Transverse colon (tissue), 4 donors: ENCODE results near the gene TRIM27. TPM values are rescaled to one million over a fixed set of nuclear protein-coding genes. Genes with fewer than 3 reads are reported as not detected.
"Not testable (repeated sequence)": the region's sequence is repeated elsewhere in the genome, so short reads cannot be mapped to it uniquely, and the experiment has no call there.

Source experiments
- DNase-seq: peaks from one replicate; pipeline ENCODE4 v3.0.0-alpha.2; 2019
- H3K27ac ChIP-seq, 4 donors: fragments of 200-600 bp; sonication (generic); 2 replicates each; pipeline ENCODE4 v1.5.1; 2016 to 2018; ENCODE audit warnings: inconsistent platforms in 4 of 4
- H3K27me3 ChIP-seq: fragments of 200-600 bp; sonication (generic); 2 replicates; pipeline ENCODE4 v1.5.1; 2017; ENCODE audit warnings: inconsistent platforms
- H3K36me3 ChIP-seq, 4 donors: fragments of 200-600 bp; sonication (generic); 2 replicates each; pipeline ENCODE4 v1.5.1; 2017 to 2019; ENCODE audit warnings: inconsistent platforms in 4 of 4
- H3K4me1 ChIP-seq, 4 donors: fragments of 200-600 bp; sonication (generic); 2 replicates each; pipeline ENCODE4 v1.5.1; 2017 to 2020; ENCODE audit warnings: inconsistent platforms in 4 of 4
- H3K4me3 ChIP-seq, 4 donors: fragments of 200-600 bp; sonication (generic); 1 replicate in 1 of 4; 2 replicates in 3 of 4; pipeline versions ENCODE4 v1.5.1 to v1.6.1; 2017 to 2019; ENCODE audit warnings: inconsistent platforms in 4 of 4
- H3K9me3 ChIP-seq, 2 donors: fragments of 200-600 bp; sonication (generic); 2 replicates each; pipeline ENCODE4 v1.5.1; 2017 to 2019; ENCODE audit warnings: inconsistent platforms in 2 of 2
- CTCF ChIP-seq, 5 experiments: fragments of 200-600 bp in 3 of 5; fragments of 450-650 bp in 2 of 5; sonication (generic) in 3 of 5; IDR thresholded peaks; 1 replicate in 2 of 5; 2 replicates in 3 of 5; pipeline ENCODE4 v1.5.1; 2016 to 2017; ENCODE audit warnings: antibody characterized with exemption in 5 of 5, inconsistent platforms in 3 of 5, mild to moderate bottlenecking in 2 of 5, moderate library complexity in 1 of 5
- EP300 ChIP-seq: sonication (generic); formaldehyde crosslinking; IDR thresholded peaks from one replicate; pipeline ENCODE4 v1.6.1; 2017; ENCODE audit warnings: antibody characterized with exemption, low read depth
- POLR2A ChIP-seq: fragments of 450-650 bp; IDR thresholded peaks from one replicate; pipeline ENCODE4 v1.6.1; 2016; ENCODE audit warnings: antibody characterized with exemption, mild to moderate bottlenecking, moderate library complexity
- POLR2AphosphoS5 ChIP-seq, 3 donors: sonication (generic); formaldehyde crosslinking; IDR thresholded peaks; one replicate each; pipeline ENCODE4 v1.6.1; 2016; ENCODE audit warnings: antibody characterized with exemption in 3 of 3
- WGBS, 2 donors: methylation state at CpG; one replicate each; pipeline ENCODE4 v1.1.5; 2018; ENCODE audit warnings: low coverage in 1 of 2; 5-methylcytosine and 5-hydroxymethylcytosine counted together
- in situ Hi-C, 4 donors: fragments of 200-750 bp; cut with MboI; loops; one replicate each; pipeline versions ENCODE4 v1.15.0 to v1.15.1; 2017; ENCODE audit warnings: low sequenced_read_pairs in 3 of 4, low pct_ligation_motif_present in 1 of 4, low pct_unique_long_range_greater_than_20kb in 1 of 4
- intact Hi-C: fragments of 100-400 bp; cut with DNase I; formaldehyde crosslinking; loops from one replicate; pipeline ENCODE4 v1.15.1; 2023; ENCODE audit warnings: low total_unique reads
- total RNA-seq, 4 donors: library from RNA; depleted of rRNA; stranded (reverse); fragments of >200 nt; gene quantifications; one replicate each; pipeline ENCODE4 v1.1.0, GENCODE V29; 2016

The TRIM27 gene
- total RNA-seq, 4 donors from 2014 or later = 27.3 to 237 (median 48.9) TPM

- 9 to 24% methylated on average over 6 to 28 of the region's 28 CpGs for WGBS, 2 donors
- intact Hi-C loops (no loop called here), in situ Hi-C loops (no loop called here)
- Histone ChIP-seq H3K4me1 (peaks cover 0 to 14% (median 2%) of the 10 kb centered on the region in 4 donors), H3K27ac (peak overlapping the region in 2 of 4 donors; percentile 0 to 11), H3K9me3 (no peaks in the 10 kb centered on the region), H3K36me3 (no peaks in the 10 kb centered on the region), H3K27me3 (peaks cover 10% of the 10 kb centered on the region), H3K4me3 (peak overlapping the region; percentile 3 to 61 (median 32))
- no peak for TF ChIP-seq POLR2A
- TF ChIP-seq EP300 = no peak
- no peak for TF ChIP-seq CTCF (IDR thresholded peaks at IDR 0.05)
- TF ChIP-seq POLR2AphosphoS5 (IDR thresholded peaks at IDR 0.05) = no peak
- peak; percentile 71 for DNase-seq
These were observed 42.6 kb downstream of the TRIM27 start for GRCh38 chr6:28880894-28881780.

GRCh38 chr6:28880519-28880893, 43.3 kb downstream of the TRIM27 start:
- WGBS, 2 donors = 48 to 69% methylated on average over 4 to 7 of the region's 7 CpGs
- in situ Hi-C loops = no loop called here

GRCh38 chr6:28876710-28877109, 47.1 kb downstream of the TRIM27 start:
- H3K4me3 ChIP-seq = no peak overlapping the region
- no peak for DNase-seq
- in situ Hi-C loops = no loop called here
- no peaks in the 10 kb centered on the region for H3K36me3 ChIP-seq
- H3K27ac ChIP-seq = no peak overlapping the region
- H3K4me1 ChIP-seq = peaks cover 0 to 14% (median 2%) of the 10 kb centered on the region in 4 donors
- intact Hi-C loops = no loop called here
- TF ChIP-seq CTCF (IDR thresholded peaks at IDR 0.05) (no peak), POLR2A (no peak), EP300 (no peak), POLR2AphosphoS5 (IDR thresholded peaks at IDR 0.05) (no peak)
- H3K27me3 ChIP-seq = peaks cover 13% of the 10 kb centered on the region
- H3K9me3 ChIP-seq = no peaks in the 10 kb centered on the region
- 0 to 14% methylated on average over 1 of the region's 1 CpG for WGBS, 2 donors

More at GRCh38 chr6:28880519-28880893, 43.3 kb downstream of the TRIM27 start:
- DNase-seq = no peak
- H3K4me1 ChIP-seq = peaks cover 0 to 14% (median 2%) of the 10 kb centered on the region in 4 donors
- H3K36me3 ChIP-seq = no peaks in the 10 kb centered on the region
- H3K27ac ChIP-seq = peak overlapping the region in 1 of 4 donors; percentile 11
- TF ChIP-seq POLR2A = no peak
- TF ChIP-seq POLR2AphosphoS5 (IDR thresholded peaks at IDR 0.05) = no peak
- TF ChIP-seq CTCF (IDR thresholded peaks at IDR 0.05) = no peak
- no peak for TF ChIP-seq EP300
- peak overlapping the region in 3 of 4 donors; percentile 23 to 61 (median 41) for H3K4me3 ChIP-seq
- no peaks in the 10 kb centered on the region for H3K9me3 ChIP-seq
- intact Hi-C loops = no loop called here
- H3K27me3 ChIP-seq = peaks cover 13% of the 10 kb centered on the region

- intact Hi-C loops (no loop called here), in situ Hi-C loops (no loop called here)
- TF ChIP-seq POLR2AphosphoS5 (IDR thresholded peaks at IDR 0.05) = no peak
- Histone ChIP-seq H3K9me3 (no peaks in the 10 kb centered on the region), H3K4me3 (no peak overlapping the region), H3K27me3 (peaks cover 13% of the 10 kb centered on the region), H3K27ac (no peak overlapping the region), H3K4me1 (peaks cover 0 to 5% (median 0%) of the 10 kb centered on the region in 4 donors), H3K36me3 (no peaks in the 10 kb centered on the region)
- DNase-seq = no peak
- 59 to 60% methylated on average over 4 to 6 of the region's 6 CpGs for WGBS, 2 donors
These were observed 48.5 kb downstream of the TRIM27 start for GRCh38 chr6:28875191-28875747.

- peaks cover 12% of the 10 kb centered on the region for H3K27me3 ChIP-seq
- intact Hi-C loops, H3K9me3 ChIP-seq, in situ Hi-C loops, DNase-seq, H3K27ac ChIP-seq, H3K36me3 ChIP-seq, H3K4me1 ChIP-seq, H3K4me3 ChIP-seq: not testable (repeated sequence)
- WGBS, 2 donors = 86% methylated on average over 6 to 12 of the region's 28 CpGs
These were observed 51.5 kb downstream of the TRIM27 start for GRCh38 chr6:28872157-28872817.
